ENCODE measurements around the gene ITGBL1. TPM values are rescaled to one million over a fixed set of nuclear protein-coding genes. Genes with fewer than 3 reads are reported as not detected.

The ITGBL1 gene
- total and polyA plus RNA-seq, 7 donors = 0.16 to 15.0 (median 1.6) TPM; not detected in 1

- no peaks in the 10 kb centered on the region for H3K27me3 ChIP-seq
- DNase-seq = no peak
- no peaks in the 10 kb centered on the region for H3K4me1 ChIP-seq
- no peaks in the 10 kb centered on the region for H3K36me3 ChIP-seq
- intact Hi-C loops (cut with DNase I) = no loop called here
- no peaks in the 10 kb centered on the region for H3K9me3 ChIP-seq
- 85 to 88% methylated on average over 2 of the region's 2 CpGs for WGBS, 2 donors
- no peak overlapping the region for H3K4me3 ChIP-seq
- no peak for TF ChIP-seq EP300 (IDR thresholded peaks at IDR 0.05)
- no peak for TF ChIP-seq POLR2AphosphoS5 (IDR thresholded peaks at IDR 0.05)
- TF ChIP-seq CTCF (IDR thresholded peaks at IDR 0.05) = no peak
- no peak for TF ChIP-seq POLR2A (IDR thresholded peaks at IDR 0.05)
- no peak overlapping the region for H3K27ac ChIP-seq
These were observed 259.0 kb downstream of the ITGBL1 start for GRCh38 chr13:101711307-101712025.

- Histone ChIP-seq H3K4me1 (no peaks in the 10 kb centered on the region), H3K27ac (no peak overlapping the region), H3K27me3 (no peaks in the 10 kb centered on the region), H3K36me3 (no peaks in the 10 kb centered on the region), H3K4me3 (no peak overlapping the region), H3K9me3 (no peaks in the 10 kb centered on the region)
- no peak for DNase-seq
- intact Hi-C loops (cut with DNase I) = no loop called here
- WGBS, 2 donors = 88 to 89% methylated on average over 2 of the region's 2 CpGs
- TF ChIP-seq POLR2A (IDR thresholded peaks at IDR 0.05) (no peak), EP300 (IDR thresholded peaks at IDR 0.05) (no peak), CTCF (IDR thresholded peaks at IDR 0.05) (no peak), POLR2AphosphoS5 (IDR thresholded peaks at IDR 0.05) (no peak)
These were observed 259.5 kb downstream of the ITGBL1 start for GRCh38 chr13:101712026-101712348.

GRCh38 chr13:101714195-101714594 lies 261.7 kb downstream of the ITGBL1 start:
- intact Hi-C loops (cut with DNase I) = no loop called here
- no peak for DNase-seq
- no peak overlapping the region for H3K4me3 ChIP-seq
- TF ChIP-seq EP300 (IDR thresholded peaks at IDR 0.05) (no peak), POLR2A (IDR thresholded peaks at IDR 0.05) (no peak), POLR2AphosphoS5 (IDR thresholded peaks at IDR 0.05) (no peak), CTCF (IDR thresholded peaks at IDR 0.05) (no peak)
- 96% methylated on average over 3 of the region's 3 CpGs for WGBS, 2 donors
- H3K27me3 ChIP-seq = no peaks in the 10 kb centered on the region
- H3K36me3 ChIP-seq = no peaks in the 10 kb centered on the region
- no peaks in the 10 kb centered on the region for H3K4me1 ChIP-seq
- H3K9me3 ChIP-seq = no peaks in the 10 kb centered on the region
- H3K27ac ChIP-seq = no peak overlapping the region

DNA sequence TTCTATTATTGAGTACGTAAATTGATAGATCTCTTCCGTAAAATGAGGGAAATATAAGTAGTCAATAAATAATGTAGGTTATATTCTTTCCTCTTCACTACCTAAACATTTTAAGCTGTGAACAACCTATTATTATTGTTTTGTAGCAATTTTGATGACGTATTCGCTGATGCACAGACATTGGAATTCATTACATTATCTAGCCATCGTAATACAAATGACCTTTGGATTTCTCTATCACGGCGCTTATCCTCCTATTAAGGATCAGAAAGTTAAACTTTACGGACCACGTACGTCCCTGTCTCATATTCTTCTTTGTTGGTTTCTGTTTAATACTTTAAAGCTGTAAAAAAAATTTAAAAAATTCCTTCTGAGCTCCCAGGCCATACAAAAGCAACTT lies 264.9 kb downstream of the ITGBL1 start:
- DNase-seq = no peak
- TF ChIP-seq POLR2A (IDR thresholded peaks at IDR 0.05) (no peak), CTCF (IDR thresholded peaks at IDR 0.05) (no peak), POLR2AphosphoS5 (IDR thresholded peaks at IDR 0.05) (no peak), EP300 (IDR thresholded peaks at IDR 0.05) (no peak)
- no peaks in the 10 kb centered on the region for H3K4me1 ChIP-seq
- no peak overlapping the region for H3K4me3 ChIP-seq
- no peaks in the 10 kb centered on the region for H3K9me3 ChIP-seq
- intact Hi-C loops (cut with DNase I) = no loop called here
- 70 to 88% methylated on average over 10 of the region's 10 CpGs for WGBS, 2 donors
- no peaks in the 10 kb centered on the region for H3K27me3 ChIP-seq
- H3K27ac ChIP-seq = no peak overlapping the region
- no peaks in the 10 kb centered on the region for H3K36me3 ChIP-seq

DNA sequence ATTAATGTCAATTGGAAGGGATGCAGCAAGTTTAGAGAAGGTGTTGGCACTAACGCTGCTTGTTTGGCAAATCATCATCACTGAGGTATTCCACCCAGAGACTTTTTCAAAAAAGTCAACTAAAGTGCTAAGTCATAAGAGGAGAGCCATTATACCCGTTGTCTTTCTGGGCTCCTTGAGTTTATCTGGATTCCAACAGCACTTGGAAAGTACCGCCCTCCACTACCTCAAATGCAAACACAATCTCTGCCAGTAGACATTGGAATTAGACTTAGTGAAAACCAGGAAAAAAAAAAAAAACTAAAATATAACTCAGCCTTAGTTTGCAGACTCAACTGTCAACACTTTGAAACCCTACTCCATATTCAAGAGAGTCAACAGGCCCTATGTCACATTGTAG lies 266.0 kb downstream of the ITGBL1 start:
- no peak overlapping the region for H3K27ac ChIP-seq
- no peak for TF ChIP-seq CTCF (IDR thresholded peaks at IDR 0.05)
- TF ChIP-seq POLR2AphosphoS5 (IDR thresholded peaks at IDR 0.05) = no peak
- no peak for TF ChIP-seq POLR2A (IDR thresholded peaks at IDR 0.05)
- TF ChIP-seq EP300 (IDR thresholded peaks at IDR 0.05) = no peak
- no peaks in the 10 kb centered on the region for H3K4me1 ChIP-seq
- no peaks in the 10 kb centered on the region for H3K27me3 ChIP-seq
- intact Hi-C loops (cut with DNase I) = no loop called here
- H3K36me3 ChIP-seq = no peaks in the 10 kb centered on the region
- H3K4me3 ChIP-seq = no peak overlapping the region
- 69 to 87% methylated on average over 3 of the region's 3 CpGs for WGBS, 2 donors
- no peaks in the 10 kb centered on the region for H3K9me3 ChIP-seq
- DNase-seq = no peak

All from sigmoid colon (tissue), 7 donors.